Epidermal melanocyte (primary cell): ENCODE data around the gene P2RX1.
A peak's percentile ranks its signal among the peaks of the same experiment; 100 is the strongest.

Experiments
- DNase-seq: peaks from one replicate; pipeline ENCODE4 v3.0.0; 2011; ENCODE audit warnings: low spot score; ENCODE audit not compliant: insufficient read length

P2RX1 gene

DNA sequence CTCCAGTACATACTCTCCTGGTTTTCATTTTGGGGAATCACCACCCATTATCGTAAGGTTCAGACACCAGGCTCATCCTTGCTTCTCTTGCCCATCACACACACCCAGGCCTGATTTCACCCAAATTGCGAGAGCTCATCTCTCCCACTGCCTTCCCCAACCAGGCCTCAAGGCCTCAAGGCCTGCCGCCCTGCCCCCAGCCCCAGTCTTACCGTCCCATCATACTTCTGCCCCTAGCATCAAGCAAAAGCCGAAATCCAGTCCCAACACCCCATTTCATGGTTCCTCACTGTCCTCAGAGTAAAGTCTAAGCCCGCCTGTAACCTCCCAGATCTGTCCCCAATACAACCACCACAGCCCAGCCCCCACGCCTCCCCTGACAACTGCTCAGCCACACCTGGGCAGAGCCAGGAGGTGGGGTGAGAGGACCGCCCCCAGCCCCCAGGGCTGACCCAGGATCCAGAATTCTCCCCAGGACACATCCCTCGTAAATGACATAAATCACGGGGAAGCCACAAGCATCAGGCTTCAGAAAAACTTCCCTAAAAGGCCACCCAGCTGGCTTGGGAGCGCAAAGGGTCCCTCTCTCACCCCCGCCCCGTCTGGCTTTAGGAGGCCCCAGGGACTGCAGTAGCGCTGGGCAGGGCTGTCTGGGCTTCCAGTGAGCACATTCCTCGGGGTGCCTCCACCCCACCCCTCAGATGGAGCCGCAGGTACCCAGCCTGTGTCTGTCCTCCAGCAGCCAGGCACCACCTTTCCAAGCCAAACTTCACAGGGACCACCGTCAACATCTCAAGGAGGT, 9.6 kb upstream of the P2RX1 start:
- DNase-seq, result no peak

GRCh38 chr17:3924512-3925350, 8.5 kb upstream of the P2RX1 start:
- DNase-seq, result no peak

DNA sequence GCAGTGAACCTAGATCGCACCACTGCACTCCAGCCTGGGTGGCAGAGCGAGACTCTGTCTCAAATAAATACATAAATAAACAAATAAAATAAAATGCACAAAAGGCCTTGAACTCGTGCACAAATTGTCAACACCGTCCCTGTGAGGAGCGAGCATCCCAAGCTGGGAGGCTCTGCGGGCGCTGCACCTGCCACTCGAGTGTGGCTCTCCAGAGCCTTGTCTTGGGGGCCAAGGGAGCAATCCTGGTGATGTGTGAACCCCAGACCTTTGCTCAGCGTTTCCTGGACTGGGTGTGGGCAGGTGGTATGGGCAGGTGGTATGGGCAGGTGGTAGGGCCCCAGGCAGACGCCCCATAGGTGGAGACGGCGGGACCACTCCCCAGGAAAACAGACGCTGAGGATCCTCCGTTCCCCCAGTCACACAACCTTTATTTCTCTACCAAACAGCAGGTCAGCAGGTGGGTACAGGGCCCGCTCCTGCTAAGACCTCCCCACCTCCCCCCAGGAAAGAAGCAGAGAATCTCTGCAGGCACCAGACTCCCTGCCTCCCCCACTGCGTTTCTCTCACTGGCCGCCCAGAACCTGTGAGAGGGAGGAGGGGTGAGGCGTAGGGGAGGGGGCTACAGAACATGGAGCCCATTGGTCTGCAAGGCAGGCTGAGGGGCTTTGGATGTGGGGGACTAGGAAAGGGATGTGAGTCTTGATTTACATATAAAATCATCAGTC, 7.4 kb upstream of the P2RX1 start:
- DNase-seq, result no peak

DNA sequence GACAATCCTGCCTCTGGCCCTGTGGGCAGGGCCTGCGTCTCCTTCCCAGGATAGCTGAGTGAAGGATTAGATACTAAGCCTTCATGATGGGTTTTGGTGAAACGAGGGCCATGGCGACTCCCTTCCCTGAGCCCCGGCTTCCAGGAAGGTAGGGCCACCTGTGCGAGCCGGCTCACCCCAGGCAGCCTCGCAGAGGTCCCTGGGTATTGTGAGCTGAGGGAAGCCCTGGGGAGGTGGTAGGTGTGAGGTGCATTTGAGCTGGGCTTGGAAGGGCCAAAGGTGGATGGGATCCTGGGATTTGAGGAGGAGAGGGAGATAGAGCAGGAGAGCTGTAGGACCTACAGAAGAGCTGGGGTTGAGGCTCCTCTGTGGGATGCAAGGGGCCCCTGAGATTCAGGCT, 6.5 kb upstream of the P2RX1 start:
- no peak for DNase-seq

DNA sequence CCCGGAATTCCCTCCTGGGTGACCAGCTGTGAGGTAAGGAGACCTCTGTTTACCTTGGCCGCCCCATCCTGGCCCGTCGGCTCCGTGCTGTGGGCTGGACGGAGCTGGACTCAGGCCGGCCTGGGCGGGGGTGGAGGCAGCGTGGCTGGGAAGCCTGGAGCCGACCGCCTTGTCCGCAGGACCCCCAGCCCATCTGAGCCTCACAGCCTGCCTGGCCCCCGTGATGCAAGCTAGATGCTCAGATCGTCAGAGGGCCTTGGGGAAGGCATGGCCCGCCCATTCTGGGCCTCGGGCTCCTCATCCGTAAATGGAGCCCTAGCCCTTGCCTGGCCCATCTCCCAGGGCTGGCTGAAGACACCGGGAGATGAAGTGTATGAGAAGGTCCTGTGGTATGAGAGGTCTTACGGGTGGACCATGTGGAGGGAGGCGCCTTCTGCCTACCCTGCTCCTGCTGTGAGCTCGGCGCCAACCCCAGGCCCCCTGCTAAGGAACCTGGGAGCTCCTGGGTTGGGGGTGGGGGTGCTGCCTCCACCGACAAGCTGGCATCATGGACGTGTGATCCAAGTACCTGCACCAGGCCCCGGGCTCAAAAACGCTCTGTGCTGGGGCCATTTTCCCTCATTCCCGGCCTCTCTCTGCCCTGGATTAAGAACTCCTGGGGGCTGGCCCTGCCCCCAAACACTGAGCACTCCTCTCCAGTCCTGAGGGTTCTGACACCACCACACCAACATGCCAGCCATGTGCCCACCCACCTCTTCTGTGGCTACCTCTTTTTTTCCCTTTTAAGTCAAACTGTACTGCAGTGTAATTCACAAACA, 5.4 kb upstream of the P2RX1 start:
- DNase-seq, result no peak

DNA sequence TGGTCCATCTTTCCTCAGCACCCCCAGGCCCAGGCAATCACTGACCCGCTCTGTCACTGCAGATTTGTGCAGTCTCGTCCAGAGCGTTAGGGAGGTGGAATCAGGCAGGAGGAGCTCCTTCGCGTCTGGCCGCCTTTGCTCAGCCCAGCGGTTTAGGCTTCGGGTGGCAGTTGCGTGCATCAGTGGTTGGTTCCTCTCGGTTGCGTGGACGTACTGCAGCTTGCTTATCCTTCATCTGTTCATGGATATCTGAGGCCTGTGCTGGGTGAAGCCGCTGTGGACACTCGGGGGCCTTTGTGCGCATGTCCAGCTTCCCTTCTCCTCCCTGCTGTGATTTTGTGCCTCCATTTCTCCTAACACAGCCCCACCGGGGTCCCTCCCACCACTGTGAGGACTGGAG, 4.7 kb upstream of the P2RX1 start:
- DNase-seq, result no peak

- DNase-seq, result no peak
Observed at GRCh38 chr17:3919123-3919624, 2.9 kb upstream of the P2RX1 start.

DNA sequence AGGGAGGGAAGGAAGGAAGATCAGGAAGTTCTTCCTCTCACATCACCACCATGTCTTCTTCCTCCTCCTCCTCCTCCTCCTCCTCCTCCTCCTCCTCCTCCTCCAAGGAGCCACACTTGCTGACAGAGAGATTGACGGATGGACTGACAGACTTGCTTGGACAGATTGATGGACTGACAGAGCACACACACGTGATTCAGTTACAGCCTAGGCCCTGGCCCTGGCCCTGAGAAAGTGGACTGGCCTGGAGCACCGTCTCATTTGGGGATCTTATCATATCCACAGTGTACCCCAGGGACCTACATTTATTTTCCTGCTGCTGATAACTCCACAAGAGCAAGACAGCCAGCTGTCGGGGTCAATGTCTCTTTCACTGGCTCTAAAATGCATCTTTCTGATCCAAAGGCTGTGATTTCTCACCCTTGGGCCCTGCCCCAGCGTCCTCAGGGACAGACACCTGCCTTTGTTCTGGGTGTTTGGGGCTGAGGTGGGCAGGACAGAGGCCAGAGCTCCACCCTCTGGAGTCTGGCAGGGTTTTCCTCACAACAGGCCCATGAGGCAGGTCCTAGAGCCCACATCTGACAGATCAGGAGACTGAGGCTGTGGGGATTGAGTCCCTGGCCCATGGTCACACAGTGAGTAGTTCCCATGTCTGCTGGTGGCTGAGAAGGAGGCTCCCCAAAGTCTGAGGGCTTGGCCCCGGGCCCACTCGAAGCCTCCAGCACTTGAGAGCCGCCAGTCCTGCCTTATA, 2.3 kb upstream of the P2RX1 start:
- no peak for DNase-seq

DNA sequence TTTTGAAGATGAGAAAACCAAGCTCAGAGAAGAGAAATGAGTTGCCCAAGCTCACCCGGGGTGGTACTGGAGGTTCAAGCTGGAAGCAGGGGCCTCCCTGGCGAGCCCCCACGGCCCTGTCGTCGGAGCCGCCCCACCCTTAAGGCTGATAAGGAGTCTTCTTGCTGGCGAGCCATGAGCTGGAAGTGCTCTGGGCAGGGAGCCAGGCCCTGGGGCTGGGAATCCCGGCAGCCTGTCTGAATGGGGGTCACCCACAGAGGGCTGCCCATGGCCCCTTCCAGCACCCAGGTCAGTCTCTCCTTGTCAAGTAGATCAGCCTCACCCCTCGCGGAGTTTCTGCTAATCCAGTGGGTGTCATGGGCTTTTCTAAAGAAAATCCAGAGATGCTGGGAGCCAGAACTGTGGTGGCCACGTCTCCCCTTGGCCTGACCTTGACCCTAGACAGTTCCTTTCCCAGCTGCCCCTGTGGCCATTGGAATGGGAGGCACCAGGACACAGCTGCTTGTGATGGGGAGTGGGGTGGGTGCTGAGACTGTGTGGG, 1.2 kb upstream of the P2RX1 start:
- no peak for DNase-seq

DNA sequence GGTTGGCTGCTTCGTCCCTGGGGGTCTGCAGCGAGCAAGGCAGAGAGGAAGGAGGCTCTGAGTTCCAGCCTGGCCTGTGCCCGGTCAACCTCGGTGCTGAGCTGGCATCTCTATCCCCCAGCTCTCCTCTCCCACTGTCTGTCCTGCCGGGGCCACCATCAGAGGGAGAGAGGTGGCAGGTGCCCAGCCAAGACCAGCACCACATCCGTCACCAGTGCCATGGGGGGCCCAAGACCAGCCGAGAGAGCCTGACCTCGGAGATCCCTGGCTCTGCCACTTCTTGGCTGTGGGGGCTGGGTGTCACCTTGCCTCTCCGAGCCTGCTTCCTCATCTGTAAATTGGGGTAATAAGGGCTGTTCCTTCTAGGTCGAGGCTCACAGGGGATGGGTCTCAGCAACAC, 560 bp upstream of the P2RX1 start:
- no peak for DNase-seq

DNA sequence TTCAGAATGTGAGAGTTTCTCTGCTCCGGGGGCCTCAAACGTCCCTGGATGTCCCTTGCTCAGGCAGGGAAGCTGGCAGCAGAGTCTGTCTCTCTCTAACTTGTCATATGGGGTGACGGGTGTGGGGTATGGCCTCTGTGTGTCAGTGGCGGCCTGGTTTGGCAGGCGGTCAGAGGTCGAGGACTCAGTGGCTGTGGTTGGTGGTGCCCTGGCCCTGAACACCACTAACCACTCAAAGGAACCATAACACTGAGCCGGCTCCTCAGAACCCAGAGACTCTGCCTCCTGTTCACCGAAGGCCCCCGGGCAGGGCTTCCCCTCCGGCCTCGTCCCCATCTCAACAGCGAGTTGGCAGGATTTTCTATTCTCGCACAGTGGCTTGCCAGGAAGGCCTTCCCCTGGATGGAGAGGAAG, 677 bp downstream of the P2RX1 start:
- no peak for DNase-seq

DNA sequence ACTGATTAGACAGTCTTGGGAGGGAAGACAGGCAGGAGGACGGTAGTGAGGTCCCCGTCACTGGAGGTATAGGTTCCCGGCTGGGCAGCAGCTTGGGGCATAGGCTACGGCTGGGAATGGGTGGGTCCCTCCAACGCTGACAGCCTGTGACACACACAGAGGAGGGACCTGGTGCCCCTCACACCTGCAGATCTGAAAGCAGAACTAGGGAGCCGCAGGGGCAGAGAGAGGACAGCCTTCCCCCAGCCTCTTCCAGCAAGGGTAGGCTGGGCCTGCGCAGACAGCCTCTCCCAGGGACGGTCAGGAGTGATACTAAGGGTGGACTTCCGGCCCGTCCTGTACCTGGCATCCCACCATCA, 2.0 kb downstream of the P2RX1 start:
- no peak for DNase-seq

DNA sequence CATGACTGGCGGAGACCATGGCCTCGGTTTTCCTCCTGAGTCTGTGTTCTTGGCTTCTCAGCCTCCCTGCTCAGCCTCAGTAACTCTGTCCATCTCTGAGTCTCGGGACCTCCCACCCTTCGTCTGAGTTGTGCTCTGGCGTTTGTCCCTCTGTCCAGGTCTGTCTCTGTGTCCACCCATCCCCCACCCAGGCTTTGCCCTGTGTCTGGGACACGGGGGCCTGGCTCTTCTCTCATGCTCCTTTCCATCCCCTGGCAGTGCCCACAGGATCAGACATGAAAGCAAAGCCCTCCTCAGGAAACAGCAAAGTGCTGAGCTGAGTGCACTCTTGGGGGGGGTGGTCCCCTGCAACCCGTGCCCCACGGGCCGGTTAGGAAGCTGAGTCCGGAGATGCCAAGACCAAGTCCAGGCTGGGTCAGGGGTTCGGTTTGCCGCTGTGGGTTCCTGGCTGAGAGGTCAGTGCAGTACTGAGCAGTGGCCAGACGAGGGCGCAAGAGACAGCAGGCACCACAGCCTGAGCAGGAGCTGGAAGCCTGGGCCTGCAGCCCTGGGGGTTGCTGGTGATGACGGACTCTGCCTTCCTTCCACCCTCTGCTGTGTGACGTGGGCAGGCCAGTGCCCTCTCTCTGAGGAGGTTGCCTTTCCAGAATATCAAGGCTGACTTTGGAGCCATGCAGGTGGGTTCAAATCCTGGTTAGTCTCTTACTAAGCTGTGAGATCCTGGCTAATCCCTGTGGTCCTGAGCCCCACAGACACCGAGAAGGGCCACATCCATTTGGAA, 2.5 kb downstream of the P2RX1 start:
- DNase-seq, result peak; percentile 90

- no peak for DNase-seq
Observed at GRCh38 chr17:3912827-3913226, 3.4 kb downstream of the P2RX1 start.

DNA sequence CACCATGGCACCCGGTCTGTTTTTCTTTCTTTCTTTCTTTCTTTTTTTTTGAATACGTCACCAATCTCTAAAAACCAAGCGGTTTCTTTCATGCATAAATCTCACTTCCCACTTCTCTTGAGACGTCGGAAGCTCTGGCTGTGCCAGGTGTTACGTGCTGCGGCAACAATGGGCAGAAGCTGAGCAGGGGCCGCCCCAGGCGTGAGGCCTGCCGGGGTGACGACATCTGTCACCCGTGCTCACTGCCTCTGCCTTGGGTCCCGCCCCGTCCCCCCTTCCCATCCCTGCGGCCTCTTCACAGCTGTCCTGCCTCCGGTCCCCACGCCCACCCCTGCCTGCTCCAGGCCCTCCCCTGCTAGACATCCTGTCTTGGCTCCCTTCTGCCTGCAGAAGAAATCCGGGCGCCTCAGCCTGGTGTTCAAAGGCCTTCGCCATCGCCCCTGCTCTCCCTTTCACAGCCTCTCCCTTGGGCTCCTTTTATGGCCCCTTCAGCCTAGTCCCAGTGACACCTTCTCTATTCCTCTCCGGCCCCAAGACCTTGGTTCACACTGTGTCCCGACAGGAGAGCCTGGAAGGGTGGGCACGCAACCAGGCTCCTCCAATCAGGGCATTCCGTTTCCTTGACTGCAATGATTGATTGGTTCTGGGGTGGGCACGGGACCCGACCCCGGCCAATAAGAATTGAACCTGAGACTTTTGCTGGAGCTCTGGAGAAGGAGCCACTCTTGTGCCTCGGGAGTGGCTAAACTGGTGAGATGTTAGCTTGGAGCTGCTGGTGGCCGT, 4.8 kb downstream of the P2RX1 start:
- DNase-seq, result no peak

DNA sequence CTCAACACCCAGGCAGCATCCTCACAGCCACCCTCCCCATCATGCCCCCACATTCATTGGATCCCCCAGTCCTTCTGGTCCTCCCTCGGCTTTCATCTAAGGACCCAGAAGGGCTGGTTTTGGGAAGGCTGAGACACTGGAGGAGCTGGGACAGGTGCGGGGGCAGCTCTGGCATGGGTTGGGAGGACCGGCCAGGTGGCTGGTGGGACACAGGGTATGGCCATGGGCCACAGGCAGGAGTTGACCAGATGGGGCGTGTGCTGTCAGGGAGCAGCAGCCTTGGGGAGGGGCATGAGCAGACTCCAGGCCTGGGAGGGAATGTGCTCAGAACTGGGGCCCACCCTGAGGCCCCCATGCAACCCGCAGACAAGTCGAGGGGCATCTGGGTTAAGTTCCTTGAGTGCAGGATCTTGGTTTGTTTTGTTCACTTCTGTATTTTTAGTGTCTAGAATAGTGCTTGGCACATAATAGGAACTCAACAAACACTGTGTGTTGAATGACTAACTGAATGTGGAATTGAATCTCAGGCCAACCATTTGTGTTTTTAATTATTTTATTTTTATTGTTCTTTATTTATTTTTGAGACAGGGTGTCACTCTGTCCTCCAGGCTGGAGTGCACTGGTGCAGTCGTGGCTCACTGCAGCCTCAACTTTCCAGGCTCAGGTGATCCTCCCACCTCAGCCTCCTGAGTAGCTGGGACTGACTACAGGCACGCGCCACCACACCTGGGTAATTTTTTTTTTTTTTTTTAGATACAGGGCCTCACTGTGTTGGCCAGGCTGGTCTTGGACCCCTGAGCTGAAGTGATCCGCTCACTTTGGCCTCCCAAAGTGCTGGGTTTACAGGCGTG, 5.6 kb downstream of the P2RX1 start:
- no peak for DNase-seq

- DNase-seq, result no peak
Observed at GRCh38 chr17:3909257-3909656, 7.0 kb downstream of the P2RX1 start.
